Neuron (in vitro differentiated cells): Measurements from ENCODE around the gene MID1.
A peak's percentile ranks its signal among the peaks of the same experiment; 100 is the strongest.

Experiments
- H2AFZ ChIP-seq: one replicate; pipeline ENCODE4 v1.6.1; 2013; ENCODE audit warnings: low read depth, mild to moderate bottlenecking, inconsistent platforms, low read length, moderate library complexity
- H3K27me3 ChIP-seq: one replicate; pipeline ENCODE4 v1.6.1; 2013; ENCODE audit warnings: low read length; ENCODE audit not compliant: insufficient read depth
- H3K36me3 ChIP-seq: one replicate; pipeline ENCODE4 v1.6.1; 2013; ENCODE audit warnings: low read length; ENCODE audit not compliant: insufficient read depth
- H3K4me1 ChIP-seq: one replicate; pipeline ENCODE4 v1.6.1; 2013; ENCODE audit warnings: low read length; ENCODE audit not compliant: insufficient read depth
- H3K4me3 ChIP-seq: 2 replicates; pipeline ENCODE4 v1.5.1; 2013; ENCODE audit warnings: mild to moderate bottlenecking, low read length, moderate library complexity
- H3K9me3 ChIP-seq: one replicate; pipeline ENCODE4 v1.6.1; 2013; ENCODE audit warnings: low read length

Gene MID1

DNA sequence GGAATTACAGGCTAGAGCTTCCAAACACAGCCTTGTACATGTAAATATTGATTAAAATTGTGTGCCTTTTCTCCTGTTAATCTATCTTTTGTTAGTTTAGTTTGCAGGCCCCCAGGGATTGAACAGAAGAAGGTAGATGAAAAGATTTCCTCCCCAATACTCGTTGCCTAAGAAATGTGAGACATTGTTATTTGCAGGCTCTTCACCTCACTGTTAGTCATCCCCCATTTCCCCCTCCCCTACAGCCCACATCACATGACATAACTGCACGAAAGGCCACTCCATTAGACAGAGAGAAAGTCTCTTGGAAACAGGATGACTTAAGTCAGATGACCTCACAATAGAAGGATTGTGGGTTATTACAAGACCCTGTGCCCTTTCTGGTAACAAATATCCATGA, 13.3 kb upstream of the MID1 start:
- Histone ChIP-seq H3K36me3 (peaks cover 4% of the 10 kb centered on the region), H2AFZ (no peak overlapping the region), H3K9me3 (peaks cover 5% of the 10 kb centered on the region), H3K27me3 (no peaks in the 10 kb centered on the region), H3K4me1 (peaks cover 35% of the 10 kb centered on the region), H3K4me3 (no peak overlapping the region)

- H3K36me3 ChIP-seq, result peaks cover 4% of the 10 kb centered on the region
- peaks cover 32% of the 10 kb centered on the region for H3K4me1 ChIP-seq
- H3K9me3 ChIP-seq, result no peaks in the 10 kb centered on the region
- no peaks in the 10 kb centered on the region for H3K27me3 ChIP-seq
- no peak overlapping the region for H3K4me3 ChIP-seq
- H2AFZ ChIP-seq, result no peak overlapping the region
These were observed 11.2 kb upstream of the MID1 start for GRCh38 chrX:10631416-10632145.

DNA sequence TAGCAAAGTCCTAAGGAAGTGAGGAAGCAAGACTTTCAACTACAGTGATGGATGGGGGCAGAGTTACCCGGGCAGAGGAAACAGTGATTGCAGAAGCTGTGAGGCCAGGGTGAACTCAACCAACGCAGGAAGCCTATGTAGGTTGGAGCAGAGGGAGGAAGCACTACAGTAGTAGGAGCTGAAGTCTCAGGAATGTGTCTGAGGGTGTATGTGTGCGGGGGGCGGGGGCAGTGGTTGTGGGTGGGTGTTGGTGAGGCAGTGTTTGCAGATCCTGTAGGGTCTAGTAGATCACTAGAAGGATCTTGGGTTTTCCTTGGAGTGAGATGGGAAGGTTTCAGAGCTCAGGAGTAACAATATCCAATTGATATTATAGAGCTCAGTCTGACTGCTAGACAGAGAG, 9.9 kb upstream of the MID1 start:
- Histone ChIP-seq H2AFZ (no peak overlapping the region), H3K4me1 (peaks cover 19% of the 10 kb centered on the region), H3K27me3 (no peaks in the 10 kb centered on the region), H3K9me3 (no peaks in the 10 kb centered on the region), H3K4me3 (no peak overlapping the region), H3K36me3 (peaks cover 4% of the 10 kb centered on the region)

DNA sequence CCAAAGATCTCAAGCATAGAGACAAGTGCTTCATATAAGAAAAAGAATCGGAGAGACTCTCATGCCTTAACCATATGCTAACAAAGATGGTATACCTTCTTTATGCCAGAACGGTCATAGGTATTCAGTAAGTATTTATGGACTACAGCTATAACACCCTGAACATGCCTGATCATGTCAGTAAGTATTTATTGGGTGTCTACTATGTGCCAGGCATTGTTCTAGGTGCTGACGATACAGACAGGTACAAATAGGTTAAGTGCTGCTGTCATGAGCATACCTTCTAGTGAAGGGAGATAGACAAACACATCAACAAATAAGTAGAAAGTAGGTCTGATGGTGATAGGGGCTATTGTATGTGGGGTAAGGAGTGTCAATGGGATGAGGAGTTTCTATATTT, 9.5 kb upstream of the MID1 start:
- Histone ChIP-seq H2AFZ (no peak overlapping the region), H3K9me3 (no peaks in the 10 kb centered on the region), H3K4me3 (no peak overlapping the region), H3K36me3 (peaks cover 4% of the 10 kb centered on the region), H3K4me1 (peaks cover 15% of the 10 kb centered on the region), H3K27me3 (no peaks in the 10 kb centered on the region)

- H3K4me1 ChIP-seq, result peaks cover 5% of the 10 kb centered on the region
- no peak overlapping the region for H2AFZ ChIP-seq
- peaks cover 4% of the 10 kb centered on the region for H3K36me3 ChIP-seq
- H3K27me3 ChIP-seq, result no peaks in the 10 kb centered on the region
- H3K4me3 ChIP-seq, result no peak overlapping the region
- H3K9me3 ChIP-seq, result no peaks in the 10 kb centered on the region
These were observed 8.5 kb upstream of the MID1 start for GRCh38 chrX:10628906-10629305.

DNA sequence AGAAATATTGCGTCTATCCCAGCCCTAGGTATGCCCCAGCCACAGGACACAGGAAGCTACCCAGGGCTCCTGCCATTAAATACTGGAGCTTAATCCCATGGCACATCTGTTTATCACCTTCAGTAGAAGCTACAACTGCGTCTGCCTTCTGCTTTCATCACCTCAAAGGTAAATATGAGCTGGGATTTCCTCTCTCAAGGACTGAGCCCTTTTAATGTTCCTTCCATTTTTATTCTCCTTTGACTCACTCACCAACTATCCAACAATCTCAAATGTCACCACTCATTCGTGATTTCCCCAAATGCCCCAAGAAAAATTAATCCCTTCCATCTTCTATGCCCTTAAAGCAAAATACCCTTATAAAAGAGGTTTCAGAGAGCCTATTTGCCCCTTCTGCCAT, 1.8 kb upstream of the MID1 start:
- Histone ChIP-seq H3K4me1 (peaks cover 20% of the 10 kb centered on the region), H2AFZ (no peak overlapping the region), H3K4me3 (no peak overlapping the region), H3K36me3 (no peaks in the 10 kb centered on the region), H3K9me3 (no peaks in the 10 kb centered on the region), H3K27me3 (no peaks in the 10 kb centered on the region)

DNA sequence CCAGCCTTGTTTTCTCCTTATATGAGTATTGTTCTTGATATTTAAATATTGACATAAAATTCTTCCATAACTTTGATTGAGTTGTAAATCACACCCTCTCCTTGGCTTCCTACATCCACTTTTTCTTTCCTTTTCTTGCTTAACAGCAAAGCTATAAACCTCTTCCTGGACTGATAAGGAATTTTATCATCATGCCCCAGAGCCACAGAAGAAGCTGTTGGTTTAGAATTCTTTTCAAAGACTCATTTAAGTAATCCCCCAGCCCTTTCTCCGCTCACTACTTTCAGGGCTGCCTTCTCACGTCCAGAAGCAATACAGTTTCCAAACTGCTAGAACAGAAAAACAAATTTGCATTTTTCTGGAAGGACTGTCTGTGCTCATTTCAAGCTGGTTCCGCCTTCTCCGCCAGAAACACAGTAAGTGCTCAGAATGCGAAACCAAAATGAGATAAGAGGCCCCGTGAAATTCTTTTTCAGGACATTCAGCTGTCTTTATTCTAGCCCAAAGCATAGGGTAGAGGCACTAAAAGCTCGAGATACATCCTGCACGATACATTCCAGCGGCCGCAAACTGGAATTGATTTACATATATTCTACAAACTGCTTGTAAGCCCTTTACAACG, 849 bp downstream of the MID1 start:
- Histone ChIP-seq H3K4me1 (peaks cover 35% of the 10 kb centered on the region), H3K4me3 (peak overlapping the region; percentile 75), H3K9me3 (no peaks in the 10 kb centered on the region), H3K27me3 (no peaks in the 10 kb centered on the region), H2AFZ (no peak overlapping the region), H3K36me3 (no peaks in the 10 kb centered on the region)

- no peaks in the 10 kb centered on the region for H3K9me3 ChIP-seq
- no peak overlapping the region for H2AFZ ChIP-seq
- no peaks in the 10 kb centered on the region for H3K36me3 ChIP-seq
- H3K4me1 ChIP-seq, result peaks cover 35% of the 10 kb centered on the region
- H3K4me3 ChIP-seq, result peak overlapping the region; percentile 75
- H3K27me3 ChIP-seq, result no peaks in the 10 kb centered on the region
These were observed 1.4 kb downstream of the MID1 start for GRCh38 chrX:10618961-10619360.

GRCh38 chrX:10617999-10618351, 2.4 kb downstream of the MID1 start:
- no peaks in the 10 kb centered on the region for H3K9me3 ChIP-seq
- H2AFZ ChIP-seq, result no peak overlapping the region
- H3K36me3 ChIP-seq, result no peaks in the 10 kb centered on the region
- peaks cover 35% of the 10 kb centered on the region for H3K4me1 ChIP-seq
- no peaks in the 10 kb centered on the region for H3K27me3 ChIP-seq
- peak overlapping the region; percentile 75 for H3K4me3 ChIP-seq

- H3K27me3 ChIP-seq, result no peaks in the 10 kb centered on the region
- peak overlapping the region; percentile 75 for H3K4me3 ChIP-seq
- H3K4me1 ChIP-seq, result peaks cover 35% of the 10 kb centered on the region
- no peaks in the 10 kb centered on the region for H3K36me3 ChIP-seq
- no peak overlapping the region for H2AFZ ChIP-seq
- no peaks in the 10 kb centered on the region for H3K9me3 ChIP-seq
These were observed 3.0 kb downstream of the MID1 start for GRCh38 chrX:10617186-10617998.

GRCh38 chrX:10615931-10616774, 4.2 kb downstream of the MID1 start:
- H3K36me3 ChIP-seq, result no peaks in the 10 kb centered on the region
- peaks cover 41% of the 10 kb centered on the region for H3K4me1 ChIP-seq
- no peak overlapping the region for H2AFZ ChIP-seq
- H3K4me3 ChIP-seq, result peak overlapping the region; percentile 6
- no peaks in the 10 kb centered on the region for H3K9me3 ChIP-seq
- H3K27me3 ChIP-seq, result no peaks in the 10 kb centered on the region

DNA sequence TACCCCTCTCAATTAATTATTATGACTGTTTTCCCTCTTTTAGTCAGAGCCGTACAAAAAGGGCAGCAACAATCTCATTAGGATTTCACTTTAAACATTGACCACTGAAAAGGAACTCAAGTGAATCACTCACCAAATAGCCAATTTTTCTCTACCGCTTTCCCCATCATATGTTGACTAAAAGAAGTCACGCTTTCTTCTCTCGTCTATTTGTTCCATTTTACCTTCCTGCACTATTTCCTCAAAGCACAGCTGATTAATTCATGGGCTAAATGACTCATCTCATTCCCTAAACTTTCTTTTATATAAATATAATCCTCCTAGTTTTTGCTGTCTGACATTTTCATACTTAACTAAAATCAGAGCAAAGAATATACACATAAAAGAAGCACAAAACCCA, 8.2 kb downstream of the MID1 start:
- Histone ChIP-seq H3K36me3 (no peaks in the 10 kb centered on the region), H3K9me3 (no peaks in the 10 kb centered on the region), H3K4me1 (peaks cover 26% of the 10 kb centered on the region)

More for the DNA sequence above, 8.2 kb downstream of the MID1 start:
- no peak overlapping the region for H3K4me3 ChIP-seq
- no peak overlapping the region for H2AFZ ChIP-seq
- no peaks in the 10 kb centered on the region for H3K27me3 ChIP-seq
